K562 (cell line): Measurements from ENCODE around the gene ANKRD33. TPM values are rescaled to one million over a fixed set of nuclear protein-coding genes. Genes with fewer than 3 reads are reported as not detected.
A peak's percentile ranks its signal among the peaks of the same experiment; 100 is the strongest.

Experiments
- DLX4 ChIP-seq: fragments of 250-450 bp; sonication (Bioruptor Pico); IDR thresholded peaks from 2 replicates; pipeline ENCODE4 v1.6.1; 2021; ENCODE audit warnings: mild to moderate bottlenecking
- FOSL1 ChIP-seq: fragments of 200-800 bp; sonication (Bioruptor generic); conservative IDR thresholded peaks from 2 replicates; pipeline ENCODE4 v1.6.1; 2016; ENCODE audit warnings: missing genetic modification characterization, missing compliant biosample characterization
- FOXK1 ChIP-seq: sonication (generic); formaldehyde crosslinking; IDR thresholded peaks from 2 replicates; pipeline ENCODE4 v1.8.0; 2022; ENCODE audit warnings: missing genetic modification reagents, mild to moderate bottlenecking, borderline replicate concordance
- GABPA ChIP-seq: fragments of 200-800 bp; sonication (Bioruptor generic); conservative IDR thresholded peaks from 2 replicates; pipeline ENCODE4 v1.6.1; 2016; ENCODE audit warnings: low read depth, missing genetic modification characterization, missing compliant biosample characterization
- HCFC1 ChIP-seq: IDR thresholded peaks from 2 replicates; pipeline ENCODE4 v1.6.1; 2012; ENCODE audit warnings: low read depth, low read length, improper control_type of control experiment
- MIER1 ChIP-seq: fragments of 450-650 bp; IDR thresholded peaks from 2 replicates; pipeline ENCODE4 v1.6.1; 2016; ENCODE audit warnings: antibody characterized with exemption, mild to moderate bottlenecking, low read depth
- NFYB ChIP-seq: IDR thresholded peaks from 2 replicates; pipeline ENCODE4 v1.6.1; 2011; ENCODE audit warnings: mild to moderate bottlenecking, moderate library complexity; ENCODE audit not compliant: insufficient read length; ENCODE audit errors: extremely low read depth
- PCBP2 ChIP-seq: fragments of 200-400 bp; formaldehyde crosslinking; IDR thresholded peaks from 2 replicates; pipeline ENCODE4 v1.6.1; 2018; ENCODE audit warnings: low read length, low read depth, mild to moderate bottlenecking, moderate library complexity; ENCODE audit not compliant: poor library complexity, severe bottlenecking
- RFX5 ChIP-seq: IDR thresholded peaks from 2 replicates; pipeline ENCODE4 v1.6.1; 2011; ENCODE audit warnings: low read depth, mild to moderate bottlenecking, improper control_type of control experiment, low read length
- ZBTB34 ChIP-seq: fragments of 250-450 bp; sonication (Bioruptor Pico); IDR thresholded peaks from 2 replicates; pipeline ENCODE4 v1.8.0; 2021; ENCODE audit warnings: mild to moderate bottlenecking, moderate library complexity
- ZNF121 ChIP-seq: sonication (generic); formaldehyde crosslinking; conservative IDR thresholded peaks from 2 replicates; pipeline ENCODE4 v1.8.0; 2022; ENCODE audit warnings: missing genetic modification reagents
- ZNF197 ChIP-seq: fragments of 200-800 bp; sonication (Bioruptor generic); IDR thresholded peaks from 2 replicates; pipeline ENCODE4 v1.6.1; 2016; ENCODE audit warnings: low read depth, missing genetic modification characterization, missing compliant biosample characterization
- ZNF699 ChIP-seq: fragments of 250-450 bp; sonication (Bioruptor Pico); IDR thresholded peaks from 2 replicates; pipeline ENCODE4 v1.8.0; 2021; ENCODE audit warnings: mild to moderate bottlenecking, moderate library complexity; ENCODE audit not compliant: insufficient replicate concordance
- polyA plus RNA-seq, 8 experiments: library from polyadenylated mRNA; depleted of rRNA in 4 of 8; stranded (reverse) in 5 of 8; unstranded in 3 of 8; fragments of >200 nt; fragmentation: Nextera tagmentation in 2 of 8; fragmentation: Illumina TruSeq in 1 of 8; extraction: Ambion mirVana in 2 of 8; extraction: Trizol in 1 of 8; gene quantifications; 2 replicates each; pipeline versions ENCODE4 v1.2.1 to v1.2.3, GENCODE V29; 2011 to 2014; ENCODE audit warnings: inconsistent platforms in 1 of 8, missing spikeins in 1 of 8
- total RNA-seq, 7 experiments: library from RNA; depleted of rRNA in 6 of 7; stranded (reverse); fragments of >200 nt in 6 of 7; fragmentation: Illumina TruSeq in 2 of 7; extraction: Trizol in 2 of 7; gene quantifications; 2 replicates each; pipeline versions ENCODE4 v1.2.1 to v1.2.3, GENCODE V29; 2011 to 2021; ENCODE audit warnings: low replicate concordance in 1 of 7
- TF ChIP-seq, protein P1 (sequence below): IDR thresholded peaks from 2 replicates; pipeline ENCODE4 v1.6.1; 2011; ENCODE audit not compliant: insufficient read length; ENCODE audit errors: extremely low read depth
- TF ChIP-seq, protein P2 (sequence below): sonication (generic); formaldehyde crosslinking; IDR thresholded peaks from 2 replicates; pipeline ENCODE4 v1.8.1; 2023; ENCODE audit warnings: mild to moderate bottlenecking, missing genetic modification reagents

ANKRD33 gene
- total and polyA plus RNA-seq, 9 of the 15 experiments (the other 6 are each of a cell fraction or from before 2014, with no cell fraction given): 0.04 to 0.11 (median 0.07) TPM; not detected in 4

DNA sequence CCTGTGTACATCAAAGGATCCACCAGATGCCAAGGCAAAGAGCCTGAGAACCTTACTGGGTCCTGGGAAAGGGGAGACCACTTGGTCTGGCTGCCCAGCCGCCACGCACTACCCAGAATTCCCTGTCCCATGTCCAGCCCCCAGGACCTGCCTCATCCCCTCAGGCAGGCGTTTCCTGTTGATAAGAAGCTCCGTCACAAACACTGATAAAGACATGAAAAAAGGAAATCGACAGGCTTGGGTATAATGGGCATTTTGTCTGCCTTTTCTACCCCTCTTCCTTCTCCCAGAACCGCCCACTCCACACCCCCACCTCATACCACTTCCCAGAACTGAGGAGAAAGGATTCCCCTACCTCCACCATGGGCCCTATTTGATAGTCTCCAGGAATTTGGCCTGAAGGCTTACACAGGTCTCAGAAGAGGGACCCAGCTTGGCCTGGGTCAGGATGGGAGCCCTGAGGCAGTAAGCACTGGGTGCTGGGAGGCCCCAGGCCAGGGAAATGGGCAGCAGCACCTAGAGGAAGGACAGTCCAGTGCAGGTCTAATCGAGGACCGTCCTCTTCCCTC, 38.2 kb downstream of the ANKRD33 start (continued):
- TF ChIP-seq, protein P1, sequence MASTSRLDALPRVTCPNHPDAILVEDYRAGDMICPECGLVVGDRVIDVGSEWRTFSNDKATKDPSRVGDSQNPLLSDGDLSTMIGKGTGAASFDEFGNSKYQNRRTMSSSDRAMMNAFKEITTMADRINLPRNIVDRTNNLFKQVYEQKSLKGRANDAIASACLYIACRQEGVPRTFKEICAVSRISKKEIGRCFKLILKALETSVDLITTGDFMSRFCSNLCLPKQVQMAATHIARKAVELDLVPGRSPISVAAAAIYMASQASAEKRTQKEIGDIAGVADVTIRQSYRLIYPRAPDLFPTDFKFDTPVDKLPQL: no peak
- TF ChIP-seq NFYB: no peak
- no peak for TF ChIP-seq ZNF197 (CRISPR knock-in tag)
- TF ChIP-seq FOSL1 (tag): peak; percentile 31; the same call in 1 of the 2 replicates
- TF ChIP-seq ZNF121 (CRISPR knock-in tag): no peak
- TF ChIP-seq GABPA: peak; percentile 72
- no peak for TF ChIP-seq FOXK1 (CRISPR knock-in tag)
- TF ChIP-seq RFX5: no peak
- no peak for TF ChIP-seq HCFC1
- TF ChIP-seq, protein P2, sequence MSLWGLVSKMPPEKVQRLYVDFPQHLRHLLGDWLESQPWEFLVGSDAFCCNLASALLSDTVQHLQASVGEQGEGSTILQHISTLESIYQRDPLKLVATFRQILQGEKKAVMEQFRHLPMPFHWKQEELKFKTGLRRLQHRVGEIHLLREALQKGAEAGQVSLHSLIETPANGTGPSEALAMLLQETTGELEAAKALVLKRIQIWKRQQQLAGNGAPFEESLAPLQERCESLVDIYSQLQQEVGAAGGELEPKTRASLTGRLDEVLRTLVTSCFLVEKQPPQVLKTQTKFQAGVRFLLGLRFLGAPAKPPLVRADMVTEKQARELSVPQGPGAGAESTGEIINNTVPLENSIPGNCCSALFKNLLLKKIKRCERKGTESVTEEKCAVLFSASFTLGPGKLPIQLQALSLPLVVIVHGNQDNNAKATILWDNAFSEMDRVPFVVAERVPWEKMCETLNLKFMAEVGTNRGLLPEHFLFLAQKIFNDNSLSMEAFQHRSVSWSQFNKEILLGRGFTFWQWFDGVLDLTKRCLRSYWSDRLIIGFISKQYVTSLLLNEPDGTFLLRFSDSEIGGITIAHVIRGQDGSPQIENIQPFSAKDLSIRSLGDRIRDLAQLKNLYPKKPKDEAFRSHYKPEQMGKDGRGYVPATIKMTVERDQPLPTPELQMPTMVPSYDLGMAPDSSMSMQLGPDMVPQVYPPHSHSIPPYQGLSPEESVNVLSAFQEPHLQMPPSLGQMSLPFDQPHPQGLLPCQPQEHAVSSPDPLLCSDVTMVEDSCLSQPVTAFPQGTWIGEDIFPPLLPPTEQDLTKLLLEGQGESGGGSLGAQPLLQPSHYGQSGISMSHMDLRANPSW: no peak
- no peak for TF ChIP-seq DLX4 (CRISPR knock-in tag)
- TF ChIP-seq ZBTB34 (CRISPR knock-in tag): no peak
- TF ChIP-seq MIER1: no peak
- TF ChIP-seq PCBP2: no peak
- TF ChIP-seq ZNF699 (CRISPR knock-in tag): no peak
